Activated CD4-positive, alpha-beta T cell treated with anti-CD3 and anti-CD28 coated beads, Interleukin-2, Interleukin-6, amounts not matched to agents 100 ng/mL and 50 ng/mL, durations not matched to agents 16 hours and 8 hours (primary cell): ENCODE data around the gene TENM4.

Source experiments
- DNase-seq: peaks from one replicate; pipeline ENCODE4 v3.0.0-alpha.2; 2020

Gene TENM4

GRCh38 chr11:79417069-79417920, 23.5 kb downstream of the TENM4 start:
- DNase-seq: no peak

- no peak for DNase-seq
Observed at GRCh38 chr11:79415912-79416311, 24.9 kb downstream of the TENM4 start.

GRCh38 chr11:79415411-79415810, 25.4 kb downstream of the TENM4 start:
- no peak for DNase-seq

- DNase-seq: no peak
Observed at GRCh38 chr11:79414644-79415317, 26.0 kb downstream of the TENM4 start.

- no peak for DNase-seq
Observed at GRCh38 chr11:79414041-79414440, 26.8 kb downstream of the TENM4 start.

GRCh38 chr11:79413268-79413667, 27.6 kb downstream of the TENM4 start:
- DNase-seq: no peak

- no peak for DNase-seq
Observed at GRCh38 chr11:79412761-79413160, 28.1 kb downstream of the TENM4 start.

GRCh38 chr11:79409330-79409729, 31.5 kb downstream of the TENM4 start:
- DNase-seq: no peak

- DNase-seq: no peak
Observed at GRCh38 chr11:79406376-79406775, 34.5 kb downstream of the TENM4 start.

- DNase-seq: no peak
Observed at GRCh38 chr11:79404806-79405205, 36.0 kb downstream of the TENM4 start.

- no peak for DNase-seq
Observed at GRCh38 chr11:79404325-79404724, 36.5 kb downstream of the TENM4 start.

- DNase-seq: no peak
Observed at GRCh38 chr11:79403839-79404238, 37.0 kb downstream of the TENM4 start.

GRCh38 chr11:79402912-79403311, 37.9 kb downstream of the TENM4 start:
- no peak for DNase-seq

- peak; percentile 18 for DNase-seq
Observed at GRCh38 chr11:79400717-79401330, 40.0 kb downstream of the TENM4 start.

- DNase-seq: no peak
Observed at GRCh38 chr11:79400206-79400605, 40.6 kb downstream of the TENM4 start.

- no peak for DNase-seq
Observed at GRCh38 chr11:79397252-79397651, 43.6 kb downstream of the TENM4 start.

- no peak for DNase-seq
Observed at GRCh38 chr11:79396674-79397073, 44.2 kb downstream of the TENM4 start.

- DNase-seq: no peak
Observed at GRCh38 chr11:79396001-79396400, 44.8 kb downstream of the TENM4 start.

GRCh38 chr11:79393362-79394043, 47.3 kb downstream of the TENM4 start:
- no peak for DNase-seq

- DNase-seq: no peak
Observed at GRCh38 chr11:79392161-79392560, 48.7 kb downstream of the TENM4 start.

- no peak for DNase-seq
Observed at GRCh38 chr11:79390923-79391322, 49.9 kb downstream of the TENM4 start.

- no peak for DNase-seq
Observed at GRCh38 chr11:79390477-79390876, 50.4 kb downstream of the TENM4 start.

- no peak for DNase-seq
Observed at GRCh38 chr11:79388201-79388600, 52.6 kb downstream of the TENM4 start.
